GM19025 (cell line): ENCODE results near the gene CDH24.
"Not testable (repeated sequence)": the region's sequence is repeated elsewhere in the genome, so short reads cannot be mapped to it uniquely, and the experiment has no call there.

Source experiments
- ATAC-seq: cut with Tn5 transposase; IDR thresholded peaks from one replicate; pipeline ENCODE4 v1.9.1; 2021; ENCODE audit warnings: mild to moderate bottlenecking, low read depth, moderate library complexity; ENCODE audit not compliant: unreplicated experiment

Gene CDH24

DNA sequence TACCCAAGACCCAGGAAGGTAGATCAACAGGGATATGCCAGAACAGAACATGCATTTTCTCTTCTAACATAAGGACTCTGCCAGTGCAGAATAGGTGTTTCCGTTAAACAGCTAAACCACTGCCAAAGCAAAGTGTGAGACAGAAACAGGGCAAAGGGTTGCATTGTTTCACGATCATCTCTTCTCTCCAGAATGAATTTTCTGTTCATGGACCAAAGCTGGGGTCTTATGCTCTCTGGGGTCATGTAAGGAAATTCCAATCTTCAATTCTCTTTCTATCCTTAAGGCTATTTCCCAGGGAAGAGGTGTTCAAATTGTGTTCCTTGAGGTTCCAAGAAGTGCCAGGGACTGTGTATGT, 33.5 kb downstream of the CDH24 start:
- ATAC-seq = no peak

- no peak for ATAC-seq
Measured at GRCh38 chr14:23023022-23023794, 34.1 kb downstream of the CDH24 start.

DNA sequence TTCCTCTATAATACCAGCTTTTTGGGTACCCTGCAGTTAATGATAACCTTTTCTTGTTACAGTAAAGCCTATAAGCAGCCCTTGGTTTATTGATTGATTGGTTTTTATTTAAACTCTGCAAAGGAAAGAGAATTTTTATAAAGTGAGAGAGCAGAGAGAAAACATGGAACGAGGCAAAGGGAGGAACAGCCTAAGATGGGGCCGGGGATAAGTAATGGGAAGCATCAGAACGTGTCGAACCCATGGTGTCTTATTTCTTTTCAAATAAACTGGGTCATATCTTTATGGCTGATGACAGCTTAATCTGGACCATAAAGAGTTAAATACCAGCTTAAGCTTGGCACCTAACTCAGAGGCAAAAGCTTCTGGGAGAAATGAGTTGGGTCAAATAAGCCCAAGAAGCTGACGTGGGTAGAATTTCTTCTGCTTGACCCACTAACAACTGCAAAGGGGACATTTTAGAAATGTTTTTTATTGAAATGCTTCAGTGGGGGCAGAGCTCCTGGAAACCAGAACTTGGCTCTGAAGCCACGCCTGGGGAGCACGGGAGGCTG, 35.4 kb downstream of the CDH24 start:
- ATAC-seq = no peak

GRCh38 chr14:23021434-23021833, 35.9 kb downstream of the CDH24 start:
- no peak for ATAC-seq

DNA sequence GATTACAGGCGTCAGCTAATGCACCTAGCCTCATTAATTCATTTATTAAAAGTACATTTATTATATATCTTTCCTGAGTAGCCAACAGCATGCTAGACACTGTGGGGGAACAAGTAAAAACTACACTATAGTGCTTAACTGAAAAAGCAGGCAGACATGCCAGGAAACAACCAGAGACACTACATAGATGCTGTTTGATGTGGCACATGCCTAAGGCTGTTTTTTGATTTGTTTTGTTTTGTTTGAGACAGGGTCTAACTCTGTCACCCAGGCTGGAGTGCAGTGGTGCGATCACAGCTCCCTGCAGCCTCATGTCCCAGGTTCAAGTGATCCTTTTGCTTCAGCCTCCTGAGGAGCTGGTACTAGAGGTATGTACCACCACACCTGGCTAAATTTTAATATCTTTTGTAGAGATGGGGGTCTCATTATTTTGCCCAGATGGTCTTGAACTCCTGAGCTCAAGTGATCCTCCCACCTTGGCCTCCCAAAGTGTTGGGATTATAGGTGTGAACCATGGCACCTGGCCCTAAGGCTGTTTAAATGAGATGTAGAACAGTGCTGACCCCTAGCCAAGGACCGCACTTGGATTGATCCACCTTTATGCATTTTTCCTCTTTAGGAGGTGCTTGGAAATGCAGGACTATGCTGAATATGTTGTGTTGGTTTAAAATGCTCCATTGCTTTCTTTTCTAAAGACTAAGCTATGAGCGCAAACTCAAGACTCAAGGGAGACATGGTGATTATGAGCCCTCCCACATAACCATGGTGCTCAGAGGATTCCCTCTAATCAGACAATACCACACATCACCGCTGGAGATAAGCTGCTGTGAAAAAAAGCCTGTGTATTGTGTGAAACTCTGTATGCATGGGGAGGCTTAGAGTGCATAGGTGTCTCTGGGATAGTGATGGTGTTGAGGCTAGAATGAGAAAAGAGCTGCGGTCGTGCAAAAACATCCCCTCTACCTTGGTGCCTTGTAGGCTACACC, 36.9 kb downstream of the CDH24 start:
- ATAC-seq = no peak

- no peak for ATAC-seq
Measured at GRCh38 chr14:23018107-23018506, 39.2 kb downstream of the CDH24 start.

- no peak for ATAC-seq
Measured at GRCh38 chr14:23017091-23017490, 40.2 kb downstream of the CDH24 start.

GRCh38 chr14:23015618-23016017, 41.7 kb downstream of the CDH24 start:
- ATAC-seq = no peak

GRCh38 chr14:23013749-23014054, 43.6 kb downstream of the CDH24 start:
- not testable (repeated sequence) for ATAC-seq

DNA sequence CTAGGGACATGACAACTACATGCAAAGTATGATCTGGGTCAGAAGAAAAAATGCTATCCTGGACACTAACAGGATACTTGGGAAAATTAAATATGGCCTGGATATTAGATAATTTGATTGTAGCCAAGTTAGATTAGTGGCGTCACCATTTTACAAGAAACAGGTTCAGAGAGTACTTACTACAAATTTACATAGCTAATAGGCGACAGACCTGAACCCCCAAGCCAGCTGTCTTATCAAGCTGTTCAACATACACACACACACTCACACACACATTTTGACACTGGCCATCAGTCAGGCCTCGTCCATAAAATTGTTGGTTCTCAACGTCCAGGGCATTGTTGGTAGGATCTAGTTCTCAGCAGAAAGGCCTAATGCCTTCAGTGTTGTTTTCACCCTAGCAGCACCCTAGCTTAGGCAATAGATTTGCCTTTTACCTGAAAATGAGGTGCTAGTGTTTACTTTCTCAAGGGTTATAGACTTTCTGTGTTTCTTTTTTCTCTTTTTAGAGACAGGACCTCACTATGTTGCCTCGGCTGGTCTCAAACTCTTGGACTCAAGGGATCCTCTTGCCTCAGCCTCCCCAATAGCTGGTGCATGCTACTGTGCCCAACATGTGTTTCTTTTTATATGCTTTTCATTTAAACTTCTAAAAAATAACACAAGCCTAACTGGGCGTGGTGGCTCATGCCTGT, 44.1 kb downstream of the CDH24 start:
- ATAC-seq = no peak

DNA sequence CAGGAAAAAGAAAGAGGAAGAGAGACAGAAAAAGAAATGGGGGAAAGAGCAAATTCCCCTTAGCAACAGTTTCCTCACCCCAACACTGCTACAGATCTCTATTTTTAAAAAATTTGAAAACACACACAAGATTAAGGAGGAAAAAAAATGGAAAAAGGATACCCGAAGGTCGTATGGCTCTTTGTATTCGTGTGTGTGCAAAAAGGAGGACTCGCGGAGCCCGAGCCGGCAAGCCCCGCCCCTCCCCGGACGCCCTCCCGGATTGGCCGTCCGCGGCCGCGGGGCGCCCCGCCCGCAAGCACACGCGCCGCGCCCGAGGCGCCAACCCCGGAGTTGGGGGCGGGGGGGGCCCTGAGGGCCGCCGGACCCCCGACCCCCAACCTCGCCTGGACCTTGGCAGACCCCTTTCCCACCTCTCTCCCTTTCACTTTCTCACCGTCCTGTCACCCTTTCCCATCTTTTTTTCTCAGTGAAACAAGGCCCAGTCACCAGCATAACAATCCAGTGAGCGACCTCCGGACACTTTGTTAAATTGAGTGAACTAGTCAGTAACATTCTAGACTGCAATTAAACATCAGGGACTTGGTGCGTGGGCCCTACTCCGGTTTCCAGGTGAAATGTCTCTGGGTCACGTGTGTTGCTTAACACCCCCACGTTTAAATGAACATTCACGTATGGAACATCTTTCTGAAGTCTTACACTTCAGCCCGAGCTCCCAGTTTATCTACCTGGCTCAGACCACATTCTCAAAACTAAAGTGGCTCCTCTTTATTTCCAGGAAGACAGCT, 47.2 kb downstream of the CDH24 start, which contains the start of gene C14orf93:
C14orf93 (minus strand) TSS at position 205 of the 788 bp plus-strand sequence. CDS start 11,120 bp downstream, outside the sequence.
- ATAC-seq = peak; percentile 33

GRCh38 chr14:23009483-23009938, 47.8 kb downstream of the CDH24 start:
- ATAC-seq = no peak

DNA sequence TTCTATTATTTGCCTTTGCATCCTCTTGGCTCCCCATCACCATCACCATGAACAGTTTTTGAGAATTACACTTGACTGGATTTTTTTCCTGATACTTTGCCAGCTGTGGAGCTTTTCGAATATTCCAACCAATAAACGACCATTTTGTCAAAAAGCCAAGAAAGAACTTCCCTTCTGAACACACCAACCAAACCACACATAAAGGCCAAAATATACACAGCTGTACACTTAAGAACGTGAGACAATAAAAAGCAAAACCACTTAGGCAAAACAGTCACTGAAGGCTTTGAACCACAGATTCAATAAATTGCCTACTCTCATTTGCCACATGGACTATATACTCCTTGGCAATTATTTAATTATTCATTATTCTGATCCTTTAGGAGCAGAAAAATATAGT, 48.5 kb downstream of the CDH24 start:
- ATAC-seq = no peak

DNA sequence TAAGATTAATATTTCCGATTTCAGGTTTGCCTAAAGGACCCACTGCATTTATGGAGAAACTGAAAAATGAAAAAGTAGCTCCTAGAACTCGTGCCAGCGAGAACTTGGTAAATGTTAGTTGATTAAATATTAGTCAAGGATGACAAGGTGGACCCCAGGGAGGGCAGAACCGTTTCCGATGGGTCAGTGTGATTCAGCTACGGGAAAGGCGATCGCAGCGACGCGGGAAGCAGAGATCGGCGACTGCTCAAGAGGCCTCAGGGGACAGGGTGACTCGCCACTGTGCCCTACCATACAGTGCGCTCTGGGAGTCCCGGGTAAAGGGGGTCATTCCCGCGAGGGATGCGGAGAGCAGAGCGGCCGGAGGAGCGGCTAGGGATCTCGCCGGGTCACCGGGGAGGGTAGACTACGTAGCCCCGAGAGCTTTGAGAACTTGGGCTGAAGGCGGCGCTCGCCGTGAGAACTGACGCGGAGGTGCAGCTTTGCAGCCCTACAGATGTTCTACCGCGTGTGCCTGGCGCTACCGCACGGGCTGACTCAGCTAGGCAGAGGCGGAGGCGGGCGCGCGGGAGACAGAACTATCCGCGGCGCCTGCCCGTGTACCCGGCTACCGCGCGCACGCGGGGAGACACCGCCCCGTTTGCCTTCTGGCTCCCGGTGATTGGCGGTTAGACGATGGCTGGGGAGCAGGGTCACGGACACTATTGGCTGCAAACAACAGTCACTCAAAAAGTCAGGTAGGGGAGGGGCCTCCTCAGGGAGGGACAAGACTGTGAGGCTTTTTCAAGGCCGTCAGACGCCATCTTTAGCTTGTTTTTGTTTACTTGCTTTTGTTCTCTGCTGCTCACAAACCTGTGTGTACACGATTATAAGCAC, 50.5 kb downstream of the CDH24 start:
- ATAC-seq = peak; percentile 93

- no peak for ATAC-seq
Measured at GRCh38 chr14:23006188-23006534, 51.2 kb downstream of the CDH24 start.

DNA sequence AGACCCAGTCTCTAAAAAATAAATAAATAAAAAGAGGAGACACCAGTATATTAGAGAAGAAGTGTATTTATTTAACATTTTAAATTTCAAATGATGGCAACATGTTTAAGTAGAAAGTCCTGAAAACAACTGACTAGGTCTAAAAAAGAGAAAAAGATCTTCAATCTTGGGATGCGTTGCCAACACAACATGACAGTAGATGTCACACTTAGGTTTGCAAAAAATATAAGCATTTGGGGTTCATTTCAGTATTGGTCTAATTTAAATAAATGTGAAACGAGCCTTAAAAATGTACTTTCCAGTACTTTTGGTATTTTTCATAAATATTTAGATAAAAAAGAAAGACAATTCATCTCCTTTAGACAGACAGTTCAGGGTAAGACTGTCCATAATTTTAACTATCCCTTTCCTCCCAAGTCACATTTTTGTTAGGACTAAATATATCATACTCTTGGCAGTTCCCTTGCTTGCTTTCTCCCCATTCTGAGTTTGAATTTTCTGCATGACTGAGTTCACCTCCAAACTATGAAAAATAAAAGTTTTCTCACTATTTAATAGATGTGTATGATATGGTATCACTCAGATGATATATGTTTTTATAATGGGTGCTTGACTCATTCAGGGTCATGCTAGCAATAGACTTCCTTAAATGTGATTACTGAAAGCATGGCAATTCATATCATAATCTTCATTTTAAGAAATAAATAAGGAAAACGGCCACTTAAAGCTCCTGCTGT, 51.7 kb downstream of the CDH24 start:
- no peak for ATAC-seq

DNA sequence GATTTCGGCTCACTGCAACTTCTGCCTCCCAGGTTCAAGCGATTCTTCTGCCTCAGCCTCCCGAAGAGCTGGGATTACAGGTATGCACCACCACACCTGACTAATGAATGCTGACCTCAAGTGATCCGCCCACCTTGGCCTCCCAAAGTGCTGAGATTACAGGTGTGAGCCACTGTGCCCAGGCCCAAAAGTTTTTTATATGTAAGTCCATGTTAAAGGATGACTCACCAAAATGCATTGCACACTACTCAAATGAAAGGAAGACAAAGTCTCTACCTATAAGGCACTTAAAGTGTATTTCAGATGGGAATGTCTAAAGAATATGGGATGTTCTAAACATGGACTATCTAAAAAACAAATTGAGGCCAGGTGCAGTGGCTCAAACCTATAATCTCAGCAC, 53.0 kb downstream of the CDH24 start:
- ATAC-seq = not testable (repeated sequence)

- ATAC-seq = no peak
Measured at GRCh38 chr14:23002592-23002991, 54.7 kb downstream of the CDH24 start.
